NCI-H82 treated with DMSO at 0.1 percent for 48 hours (cell line): ENCODE data around the gene ATP5F1D.
A peak's percentile ranks its signal among the peaks of the same experiment; 100 is the strongest.
"Not testable (repeated sequence)": the region's sequence is repeated elsewhere in the genome, so short reads cannot be mapped to it uniquely, and the experiment has no call there.

Experiments used
- DNase-seq: peaks from one replicate; lab custom pipeline; 2025; ENCODE audit not compliant: unreplicated experiment; lab: John Stamatoyannopoulos, UW

ATP5F1D gene

DNA sequence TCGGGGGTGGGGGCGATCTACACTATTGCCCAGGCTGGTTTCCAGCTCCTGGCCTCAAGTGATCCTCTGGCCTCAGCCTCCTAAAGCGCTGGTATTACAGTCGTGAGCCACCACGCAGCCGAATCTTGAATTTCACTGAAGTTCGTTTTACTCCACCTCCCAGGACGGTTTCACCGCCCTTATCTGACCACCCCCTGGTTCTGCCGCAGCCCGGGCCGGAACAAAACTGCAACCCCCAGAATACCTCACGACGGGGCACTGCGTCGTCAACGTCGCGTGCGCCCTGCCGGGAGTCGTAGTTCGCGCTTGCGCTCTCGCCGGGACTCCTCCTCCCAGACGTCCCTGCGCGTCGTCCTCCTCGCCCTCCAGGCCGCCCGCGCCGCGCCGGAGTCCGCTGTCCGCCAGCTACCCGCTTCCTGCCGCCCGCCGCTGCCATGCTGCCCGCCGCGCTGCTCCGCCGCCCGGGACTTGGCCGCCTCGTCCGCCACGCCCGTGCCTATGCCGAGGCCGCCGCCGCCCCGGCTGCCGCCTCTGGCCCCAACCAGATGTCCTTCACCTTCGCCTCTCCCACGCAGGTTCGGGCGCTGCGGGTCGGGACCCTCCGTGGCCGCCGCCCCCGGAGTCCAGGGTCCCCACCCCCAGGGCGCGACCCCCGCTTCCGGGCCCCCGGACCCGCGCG lies at the start of gene ATP5F1D:
ATP5F1D (plus strand) TSS at position 335 of the 679 bp plus-strand sequence; CDS start at position 435, 100 bp downstream.
- DNase-seq: peak; percentile 65

DNA sequence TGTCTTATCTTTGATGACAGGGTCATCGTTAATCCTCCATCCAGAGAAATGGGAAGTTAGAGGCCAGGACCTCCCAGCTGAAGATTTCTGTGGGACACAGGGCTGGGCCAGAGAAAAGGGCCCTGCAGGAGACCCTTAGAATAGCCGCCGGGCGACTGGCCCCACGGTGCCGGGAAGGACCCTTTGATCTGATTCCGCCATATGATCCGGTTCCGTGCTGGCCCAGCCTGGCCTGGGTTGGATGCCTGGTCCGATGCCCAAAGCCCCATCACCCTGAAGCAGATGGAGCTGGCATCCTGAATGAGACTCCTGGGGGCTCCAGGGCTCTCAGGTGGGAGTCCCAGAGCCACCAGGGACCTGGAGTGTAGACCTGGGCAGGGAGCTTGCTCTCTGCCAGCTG lies 42.0 kb upstream of the ATP5F1D start:
- no peak for DNase-seq

DNA sequence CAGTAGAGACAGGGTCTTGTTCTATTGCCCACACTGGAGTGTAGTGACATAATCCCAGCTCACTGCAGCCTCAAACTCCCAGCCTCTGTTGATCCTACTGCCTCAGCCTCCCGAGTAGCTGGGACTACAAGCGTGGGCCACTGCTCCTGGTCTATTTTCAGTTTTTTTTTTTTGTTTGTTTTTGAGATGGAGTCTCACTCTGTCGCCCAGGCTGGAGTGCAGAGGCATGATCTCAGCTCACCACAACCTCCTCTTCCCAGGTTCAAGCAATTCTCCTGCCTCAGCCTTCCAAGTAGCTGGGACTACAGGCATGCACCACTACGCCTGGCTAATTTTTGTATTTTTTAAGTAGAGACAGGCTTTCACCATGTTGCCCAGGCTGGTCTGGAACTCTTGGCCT lies 40.9 kb upstream of the ATP5F1D start:
- DNase-seq: not testable (repeated sequence)

DNA sequence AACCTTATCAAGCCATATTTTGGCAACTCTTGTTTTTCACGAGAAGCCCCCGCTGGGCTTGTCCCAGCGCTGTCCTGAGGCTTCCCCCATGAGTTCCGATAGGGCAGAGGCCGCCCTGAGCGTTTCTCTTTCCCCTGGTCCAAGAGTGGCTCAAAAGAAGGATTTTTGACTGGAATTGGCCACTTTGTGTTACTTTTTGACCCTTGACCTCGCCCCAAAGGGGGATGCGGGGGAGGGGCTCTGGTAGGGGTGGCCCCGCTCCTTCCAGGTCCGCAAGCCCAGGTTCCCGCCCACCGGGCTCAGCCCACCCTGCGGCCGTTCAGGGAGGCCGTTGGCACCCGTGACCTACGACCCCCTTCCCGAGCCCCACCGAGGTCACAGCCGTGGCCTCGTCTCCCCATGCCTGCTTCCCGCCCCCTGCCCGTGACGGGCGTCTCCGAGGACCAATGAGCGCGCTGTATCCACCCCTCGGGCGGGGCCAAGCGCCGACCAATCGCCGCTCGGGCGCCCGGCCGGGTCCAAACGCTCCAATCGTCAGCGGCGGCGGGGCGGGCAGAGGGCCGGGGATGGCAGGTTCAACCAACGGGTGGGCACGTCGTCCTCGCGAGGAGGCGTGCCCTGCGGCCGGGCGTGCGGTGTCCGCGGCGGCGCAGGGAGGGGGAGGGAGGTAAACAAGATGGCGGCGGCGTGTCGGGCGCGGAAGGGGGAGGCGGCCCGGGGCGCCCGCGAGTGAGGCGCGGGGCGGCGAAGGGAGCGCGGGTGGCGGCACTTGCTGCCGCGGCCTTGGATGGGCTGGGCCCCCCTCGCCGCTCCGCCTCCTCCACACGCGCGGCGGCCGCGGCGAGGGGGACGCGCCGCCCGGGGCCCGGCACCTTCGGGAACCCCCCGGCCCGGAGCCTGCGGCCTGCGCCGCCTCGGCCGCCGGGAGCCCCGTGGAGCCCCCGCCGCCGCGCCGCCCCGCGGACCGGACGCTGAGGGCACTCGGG lies 36.1 kb upstream of the ATP5F1D start, which contains the start of gene STK11:
STK11 (plus strand) TSS at position 665 of the 986 bp plus-strand sequence. CDS start 1,136 bp downstream, outside the sequence.
- peak; percentile 81 for DNase-seq

DNA sequence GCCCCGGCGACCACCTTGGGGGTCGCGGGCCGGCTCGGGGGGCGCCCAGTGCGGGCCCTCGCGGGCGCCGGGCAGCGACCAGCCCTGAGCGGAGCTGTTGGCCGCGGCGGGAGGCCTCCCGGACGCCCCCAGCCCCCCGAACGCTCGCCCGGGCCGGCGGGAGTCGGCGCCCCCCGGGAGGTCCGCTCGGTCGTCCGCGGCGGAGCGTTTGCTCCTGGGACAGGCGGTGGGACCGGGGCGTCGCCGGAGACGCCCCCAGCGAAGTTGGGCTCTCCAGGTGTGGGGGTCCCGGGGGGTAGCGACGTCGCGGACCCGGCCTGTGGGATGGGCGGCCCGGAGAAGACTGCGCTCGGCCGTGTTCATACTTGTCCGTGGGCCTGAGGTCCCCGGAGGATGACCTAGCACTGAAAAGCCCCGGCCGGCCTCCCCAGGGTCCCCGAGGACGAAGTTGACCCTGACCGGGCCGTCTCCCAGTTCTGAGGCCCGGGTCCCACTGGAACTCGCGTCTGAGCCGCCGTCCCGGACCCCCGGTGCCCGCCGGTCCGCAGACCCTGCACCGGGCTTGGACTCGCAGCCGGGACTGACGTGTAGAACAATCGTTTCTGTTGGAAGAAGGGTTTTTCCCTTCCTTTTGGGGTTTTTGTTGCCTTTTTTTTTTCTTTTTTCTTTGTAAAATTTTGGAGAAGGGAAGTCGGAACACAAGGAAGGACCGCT lies 35.2 kb upstream of the ATP5F1D start:
- no peak for DNase-seq

DNA sequence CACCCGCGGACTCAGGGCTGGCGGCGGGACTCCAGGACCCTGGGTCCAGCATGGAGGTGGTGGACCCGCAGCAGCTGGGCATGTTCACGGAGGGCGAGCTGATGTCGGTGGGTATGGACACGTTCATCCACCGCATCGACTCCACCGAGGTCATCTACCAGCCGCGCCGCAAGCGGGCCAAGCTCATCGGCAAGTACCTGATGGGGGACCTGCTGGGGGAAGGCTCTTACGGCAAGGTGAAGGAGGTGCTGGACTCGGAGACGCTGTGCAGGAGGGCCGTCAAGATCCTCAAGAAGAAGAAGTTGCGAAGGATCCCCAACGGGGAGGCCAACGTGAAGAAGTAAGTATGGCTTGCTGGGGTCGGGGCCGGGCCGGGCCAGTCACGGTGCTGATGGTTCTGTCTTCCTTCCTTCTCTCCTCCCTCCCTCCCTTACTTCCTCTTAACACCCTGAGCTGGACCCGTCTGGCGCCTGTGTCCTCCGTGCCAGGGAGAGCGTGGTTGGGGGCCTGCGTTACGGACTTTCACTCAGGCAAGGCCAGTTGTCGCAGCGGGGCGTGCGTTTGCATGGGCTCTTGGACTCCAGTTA lies 34.6 kb upstream of the ATP5F1D start:
- DNase-seq: no peak

DNA sequence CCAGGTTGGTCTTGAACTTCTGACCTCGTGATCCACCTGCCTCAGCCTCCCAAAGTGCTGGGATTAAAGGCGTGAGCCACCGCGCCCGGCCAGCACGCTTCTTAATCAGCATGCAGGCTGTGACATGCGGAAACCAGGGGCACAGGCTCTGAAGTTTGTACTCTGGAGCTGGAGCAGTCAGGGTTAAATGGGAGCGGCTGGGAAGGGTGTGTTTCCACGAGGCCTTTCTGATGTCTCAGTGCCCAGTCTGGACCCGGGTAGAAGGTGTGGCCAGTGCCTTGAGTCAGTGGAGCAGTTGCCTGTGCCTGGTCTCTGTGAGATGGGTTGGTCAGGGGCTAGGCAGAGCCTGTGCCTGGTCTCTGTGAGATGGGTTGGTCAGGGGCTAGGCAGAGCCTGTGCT lies 32.7 kb upstream of the ATP5F1D start:
- not testable (repeated sequence) for DNase-seq

DNA sequence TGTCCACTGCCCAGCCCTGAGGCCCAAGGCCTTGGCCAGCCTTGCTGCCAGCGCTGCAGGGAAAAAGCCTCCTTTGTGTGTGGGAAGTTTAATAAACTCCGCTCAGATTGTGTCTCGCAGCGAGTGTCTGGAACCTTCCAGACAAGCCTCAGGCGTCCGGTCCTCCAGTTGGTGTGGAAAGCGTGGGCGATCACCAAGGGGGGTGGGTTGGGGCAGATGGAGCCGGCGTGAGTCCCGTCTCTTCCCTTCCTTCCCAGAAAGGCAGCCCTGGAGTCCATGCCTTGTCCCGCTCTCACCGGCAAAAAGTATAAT lies 31.4 kb upstream of the ATP5F1D start:
- no peak for DNase-seq

DNA sequence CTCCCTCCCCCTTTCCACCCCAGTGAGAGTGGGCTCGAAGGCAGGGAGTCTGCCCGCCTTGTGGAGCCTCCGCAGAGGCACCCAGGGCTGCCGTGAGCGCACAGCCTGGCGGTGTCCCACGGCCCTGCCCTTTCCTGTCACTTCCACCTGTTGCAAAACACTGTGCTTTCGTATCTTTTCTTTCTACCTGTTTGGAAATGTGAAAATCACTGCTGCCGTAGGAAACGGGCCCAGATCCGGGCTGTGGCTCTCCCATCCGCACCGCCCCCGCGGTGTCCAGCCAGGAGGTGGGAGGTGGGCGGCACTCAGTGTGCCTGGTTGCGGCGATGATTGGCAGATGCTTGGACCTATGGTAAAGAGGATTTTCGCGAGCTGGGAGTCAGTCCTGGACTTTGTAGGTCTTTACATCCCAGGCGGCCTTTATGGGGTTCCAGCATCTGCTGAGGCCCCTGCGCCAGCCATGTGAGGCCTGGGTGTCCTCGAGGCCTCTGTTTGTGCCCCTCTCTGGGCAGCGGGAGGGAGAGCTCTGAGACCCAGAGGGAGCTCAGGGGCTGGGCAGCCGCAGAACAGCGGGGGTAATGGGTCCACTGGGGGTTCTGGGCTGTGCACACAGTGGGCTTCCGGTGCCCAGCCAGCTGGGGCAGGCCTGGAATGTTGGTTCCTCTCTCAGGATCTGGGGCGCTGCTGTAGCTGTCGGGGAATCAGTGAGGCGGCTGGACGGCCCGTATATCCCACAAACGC lies 29.9 kb upstream of the ATP5F1D start:
- no peak for DNase-seq

DNA sequence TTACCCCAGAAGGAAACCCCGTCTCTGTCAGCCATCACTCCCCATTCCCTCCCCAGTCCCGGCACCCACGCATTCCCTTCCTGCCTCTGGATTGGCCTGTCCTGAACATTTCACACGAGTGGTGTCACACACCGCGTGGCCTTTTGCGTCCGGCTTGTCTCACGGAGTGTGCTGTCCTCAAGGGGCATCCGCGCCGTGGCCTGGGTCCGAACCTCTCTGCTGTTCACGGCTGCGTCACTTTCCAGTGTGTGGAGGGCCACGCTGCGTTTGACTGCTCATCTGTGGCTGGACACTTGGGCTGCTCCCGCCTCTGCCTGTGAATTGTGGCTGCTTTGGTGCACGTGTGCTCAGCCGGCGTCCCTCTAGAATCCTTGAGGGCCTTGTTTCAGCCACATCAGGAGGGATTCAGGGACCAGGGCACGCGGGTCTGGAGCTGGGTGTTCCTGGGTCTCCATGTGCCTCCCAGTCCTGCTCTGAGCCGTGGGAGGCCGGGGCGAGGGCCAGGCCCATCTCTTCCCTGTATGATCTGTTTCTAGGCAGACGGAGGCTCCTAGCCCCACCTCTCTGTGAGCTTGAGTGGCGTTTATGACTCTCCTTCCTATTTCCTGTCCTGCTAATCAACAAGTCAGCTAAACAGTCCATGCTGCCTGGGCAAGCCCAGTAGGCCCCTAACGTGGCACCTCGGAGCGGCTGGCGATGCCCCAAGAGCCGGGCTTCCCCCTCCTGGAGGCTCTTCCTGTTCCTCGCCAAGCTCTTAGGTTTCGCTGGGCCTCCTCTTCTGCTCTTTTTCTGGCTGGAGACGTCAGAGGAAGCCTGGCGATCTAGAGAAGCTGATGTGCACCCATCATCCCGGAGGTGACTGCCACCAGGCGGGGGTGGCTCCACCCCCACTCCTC lies 27.9 kb upstream of the ATP5F1D start:
- no peak for DNase-seq

DNA sequence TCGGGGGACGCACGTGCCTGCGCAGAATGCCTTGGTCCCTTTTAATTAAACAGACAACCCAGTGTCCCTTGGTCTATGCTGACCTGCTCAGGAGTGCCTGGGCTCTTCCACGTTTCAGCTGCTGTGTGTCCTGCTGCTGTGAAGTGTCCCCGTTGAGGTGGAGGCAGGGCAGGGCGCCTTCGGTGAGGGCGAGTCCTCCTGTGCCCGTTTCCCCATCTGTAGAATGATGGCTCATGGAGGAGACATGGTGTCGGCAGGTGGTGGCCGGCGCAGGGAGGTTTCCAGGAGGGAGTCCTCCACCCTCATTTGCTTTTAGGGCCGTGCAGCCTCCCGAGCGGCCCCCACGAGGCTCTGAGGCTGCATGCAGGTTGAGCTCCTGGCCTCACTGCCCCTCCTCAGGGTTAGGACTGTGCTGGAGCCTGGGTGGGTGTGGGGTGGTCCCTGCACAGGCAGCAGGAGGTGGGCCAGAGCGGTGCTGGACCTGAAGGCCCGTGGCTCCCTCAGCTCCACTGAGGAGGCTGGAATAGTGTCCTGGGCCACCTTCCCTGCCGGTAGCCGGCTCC lies 27.2 kb upstream of the ATP5F1D start:
- DNase-seq: no peak

DNA sequence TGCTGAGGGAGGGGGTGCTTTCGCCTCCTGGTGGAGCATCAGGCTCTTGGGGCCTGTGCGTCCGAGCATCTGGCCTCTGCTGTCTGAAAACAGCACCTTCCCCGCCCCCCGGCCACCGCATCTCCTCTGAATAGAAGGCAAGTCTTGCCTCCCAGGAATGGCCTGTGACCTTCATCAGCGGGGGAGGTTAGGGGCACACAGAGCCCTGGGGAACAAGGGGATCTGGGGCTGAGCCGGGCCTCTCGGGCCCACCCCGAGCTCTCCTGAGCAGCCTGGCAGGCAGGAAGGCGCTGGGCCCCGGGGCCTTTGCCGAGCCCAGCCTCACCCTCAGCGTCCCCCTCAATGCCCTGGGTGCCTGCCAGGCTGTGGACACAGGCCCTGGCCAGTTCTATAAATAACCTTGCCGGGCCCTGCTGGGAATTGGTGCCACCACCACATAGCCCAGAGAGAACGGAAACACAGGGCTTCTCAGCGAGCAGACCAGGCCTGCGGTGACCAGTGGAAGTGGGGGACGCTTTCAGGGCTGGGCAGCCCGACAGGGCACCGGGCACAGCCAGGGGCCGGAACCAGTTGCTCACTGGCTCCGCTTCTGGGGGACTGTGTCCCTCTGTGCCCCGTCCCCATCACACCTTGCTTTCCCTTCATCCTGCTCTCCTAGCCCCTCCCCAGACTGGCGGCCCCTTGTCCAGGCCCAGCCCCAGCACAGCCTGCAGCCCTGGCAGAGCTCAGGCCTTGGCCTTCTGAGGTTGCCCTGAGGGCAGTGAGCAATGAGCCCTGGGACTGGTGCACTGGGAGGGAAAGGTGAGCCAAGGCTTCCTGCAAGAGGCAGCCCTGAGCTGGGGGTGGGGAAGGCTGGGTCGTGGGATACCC lies 26.5 kb upstream of the ATP5F1D start:
- DNase-seq: no peak

DNA sequence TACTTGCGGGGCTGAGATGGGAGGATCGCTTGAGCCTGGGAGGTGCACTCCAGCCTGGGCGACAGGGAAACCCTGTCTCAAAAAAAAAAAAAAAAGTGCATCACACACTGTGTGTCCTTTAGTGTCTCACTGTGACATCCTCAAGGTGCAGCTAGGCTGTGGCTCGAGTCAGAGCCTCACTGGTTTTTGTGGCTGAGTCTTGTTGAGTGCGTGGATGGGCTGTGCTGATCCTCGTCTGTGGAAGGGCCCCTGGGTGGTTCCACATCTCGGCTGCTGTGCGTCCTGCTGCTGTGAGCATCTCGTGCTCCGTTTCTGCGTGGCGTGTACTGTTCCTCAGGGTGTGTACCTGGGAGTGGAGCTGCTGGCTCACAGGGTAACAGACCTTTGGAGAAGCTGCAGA lies 24.8 kb upstream of the ATP5F1D start:
- DNase-seq: no peak

DNA sequence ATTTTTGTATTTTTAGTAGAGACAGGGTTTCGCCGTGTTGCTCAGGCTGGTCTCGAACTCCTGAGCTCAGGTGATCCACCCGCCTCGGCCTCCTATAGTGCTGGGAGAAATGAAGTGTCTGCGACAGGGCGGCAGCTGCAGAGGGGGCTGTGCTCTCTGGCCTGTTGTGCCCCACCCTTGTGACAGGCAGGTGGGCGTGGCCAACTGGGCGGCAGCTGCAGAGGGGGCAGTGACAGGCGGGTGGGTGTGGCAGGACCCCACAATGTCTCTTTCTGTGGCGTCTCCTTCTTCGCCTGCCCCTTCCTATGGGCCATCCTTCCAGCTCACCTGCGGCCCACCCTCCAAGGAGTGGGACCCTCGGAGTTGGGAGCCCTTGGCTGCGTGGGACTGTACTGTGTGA lies 24.2 kb upstream of the ATP5F1D start:
- DNase-seq: no peak

DNA sequence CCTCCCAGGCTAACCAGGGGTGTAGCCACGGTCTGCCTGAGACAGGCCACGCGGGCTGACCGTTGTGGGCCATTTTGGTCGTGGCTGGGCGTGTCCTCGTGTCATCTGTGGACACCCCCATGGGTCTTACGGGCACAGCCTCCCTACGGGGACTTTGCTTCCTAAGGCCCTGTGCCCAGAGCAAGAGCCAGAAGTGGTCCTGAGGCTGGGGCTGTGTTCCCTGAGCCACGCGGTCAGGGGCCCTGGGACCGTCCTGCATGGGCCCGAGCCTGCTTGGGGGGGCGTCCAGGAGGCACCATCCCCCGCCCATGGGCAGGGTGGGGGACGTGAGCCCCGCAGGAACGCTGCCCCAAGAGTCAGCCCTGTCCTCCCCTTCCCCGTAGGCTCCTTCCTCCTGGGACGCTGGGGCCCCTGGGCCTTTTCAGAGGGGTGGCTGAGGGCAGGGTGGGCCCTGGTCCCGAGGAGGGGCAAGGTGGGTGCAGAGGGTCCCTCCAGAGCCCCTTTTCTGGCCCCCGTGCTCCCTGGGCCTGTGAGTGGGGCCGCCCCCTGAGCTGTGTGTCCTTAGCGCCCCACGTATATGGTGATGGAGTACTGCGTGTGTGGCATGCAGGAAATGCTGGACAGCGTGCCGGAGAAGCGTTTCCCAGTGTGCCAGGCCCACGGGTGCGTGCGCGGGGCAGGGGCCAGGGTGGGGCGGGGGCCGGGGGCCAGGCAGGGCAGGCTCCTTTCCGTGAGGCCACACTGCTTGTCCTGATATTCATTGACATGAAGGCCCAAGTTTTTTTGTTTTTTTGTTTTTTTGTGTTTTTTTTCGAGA lies 22.6 kb upstream of the ATP5F1D start:
- no peak for DNase-seq

DNA sequence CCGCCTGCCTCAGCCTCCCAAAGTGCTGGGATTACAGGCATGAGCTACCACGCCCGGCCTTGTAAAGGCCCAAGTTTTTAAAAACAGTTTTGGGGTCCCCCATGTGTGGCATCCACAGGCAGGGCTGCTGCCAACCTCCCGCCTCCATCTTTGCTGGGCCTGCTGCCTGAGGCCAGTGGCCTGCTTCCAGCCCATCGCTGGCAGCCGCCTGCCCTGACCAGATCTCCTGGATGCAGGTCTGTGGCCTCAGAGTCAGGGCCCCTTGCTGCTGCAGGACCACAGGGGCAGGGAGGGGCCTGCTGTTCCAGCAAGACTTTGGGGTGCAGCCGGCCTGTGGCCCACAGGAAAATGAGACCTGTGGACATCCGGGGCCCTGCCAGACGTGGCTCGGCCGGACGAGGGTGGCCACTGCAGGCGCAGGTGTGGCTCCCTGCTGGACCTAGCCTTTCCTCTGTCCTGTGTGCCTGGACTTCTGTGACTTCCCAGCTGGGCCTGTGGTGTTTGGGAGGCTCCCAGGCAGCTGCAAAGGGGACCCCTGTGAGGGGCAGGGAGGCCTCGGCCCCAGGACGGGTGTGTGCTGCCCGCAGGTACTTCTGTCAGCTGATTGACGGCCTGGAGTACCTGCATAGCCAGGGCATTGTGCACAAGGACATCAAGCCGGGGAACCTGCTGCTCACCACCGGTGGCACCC lies 21.6 kb upstream of the ATP5F1D start:
- no peak for DNase-seq

DNA sequence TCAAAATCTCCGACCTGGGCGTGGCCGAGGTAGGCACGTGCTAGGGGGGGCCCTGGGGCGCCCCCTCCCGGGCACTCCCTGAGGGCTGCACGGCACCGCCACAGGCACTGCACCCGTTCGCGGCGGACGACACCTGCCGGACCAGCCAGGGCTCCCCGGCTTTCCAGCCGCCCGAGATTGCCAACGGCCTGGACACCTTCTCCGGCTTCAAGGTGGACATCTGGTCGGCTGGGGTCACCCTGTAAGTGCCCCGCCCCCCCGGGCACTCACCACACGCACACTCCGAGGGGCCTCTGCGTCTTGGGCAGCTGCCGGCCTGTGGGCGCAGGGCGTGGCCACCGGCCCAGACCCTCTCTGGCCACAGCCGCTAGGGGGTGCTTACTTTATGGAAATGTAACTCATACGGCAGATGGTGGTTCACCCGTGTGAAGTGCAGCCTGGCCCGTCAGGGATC lies 21.0 kb upstream of the ATP5F1D start:
- DNase-seq: peak; percentile 9
